CD14-positive monocyte (primary cell): ENCODE measurements around the gene RIT2. TPM values are rescaled to one million over a fixed set of nuclear protein-coding genes. Genes with fewer than 3 reads are reported as not detected.

Experiments used
- DNase-seq, 3 donors: peaks; one replicate each; pipeline ENCODE4 v3.0.0-alpha.2; 2011 to 2022
- H2AFZ ChIP-seq: 2 replicates; pipeline ENCODE4 v1.6.0; 2012; ENCODE audit warnings: mild to moderate bottlenecking, low read depth, low read length, inconsistent platforms; ENCODE audit not compliant: insufficient read depth, poor library complexity, severe bottlenecking
- H3K27ac ChIP-seq, 2 donors: 1 replicate in 1 of 2; 2 replicates in 1 of 2; pipeline ENCODE4 v1.5.1; 2012 to 2013; ENCODE audit warnings: low read length in 2 of 2, control low read depth in 1 of 2, inconsistent platforms in 1 of 2, low read depth in 1 of 2, mild to moderate bottlenecking in 1 of 2
- H3K27me3 ChIP-seq, 2 donors: one replicate each; pipeline versions ENCODE4 v1.6.0 to v1.6.1; 2011 to 2013; ENCODE audit warnings: low read length in 2 of 2; ENCODE audit not compliant: control insufficient read depth in 2 of 2, insufficient read depth in 2 of 2
- H3K36me3 ChIP-seq, 2 donors: replicated peaks in 1 of 2; 1 replicate in 1 of 2; 2 replicates in 1 of 2; pipeline versions ENCODE4 v1.5.1 to v1.6.1; 2012 to 2013; ENCODE audit warnings: low read length in 2 of 2, control low read depth in 1 of 2, inconsistent platforms in 1 of 2, mild to moderate bottlenecking in 1 of 2; ENCODE audit not compliant: insufficient read depth in 2 of 2, control insufficient read depth in 1 of 2
- H3K4me1 ChIP-seq, 2 donors: 1 replicate in 1 of 2; 2 replicates in 1 of 2; pipeline versions ENCODE4 v1.5.1 to v1.6.1; 2012 to 2013; ENCODE audit warnings: low read length in 2 of 2, control low read depth in 1 of 2, inconsistent platforms in 1 of 2, mild to moderate bottlenecking in 1 of 2, moderate library complexity in 1 of 2; ENCODE audit not compliant: insufficient read depth in 2 of 2, control insufficient read depth in 1 of 2
- H3K4me2 ChIP-seq: replicated peaks from 2 replicates; pipeline ENCODE3; 2012; ENCODE audit warnings: low read length, moderate library complexity, mild to moderate bottlenecking; ENCODE audit not compliant: poor library complexity, severe bottlenecking; ENCODE audit errors: extremely low read depth
- H3K4me3 ChIP-seq, 3 experiments: fragments of 200-600 bp in 1 of 3; sonication (generic) in 1 of 3; replicated peaks in 1 of 3; 1 replicate in 2 of 3; 2 replicates in 1 of 3; pipeline ENCODE4 v1.5.1; 2011 to 2013; ENCODE audit warnings: low read length in 3 of 3, mild to moderate bottlenecking in 3 of 3, control low read depth in 2 of 3, low read depth in 2 of 3, inconsistent platforms in 1 of 3, moderate library complexity in 1 of 3
- H3K79me2 ChIP-seq: 2 replicates; pipeline ENCODE4 v1.6.0; 2012; ENCODE audit warnings: mild to moderate bottlenecking, control low read depth, inconsistent platforms, low read length, moderate library complexity; ENCODE audit not compliant: insufficient read depth
- H3K9ac ChIP-seq: 2 replicates; pipeline ENCODE4 v1.6.0; 2017; ENCODE audit warnings: low read length, mild to moderate bottlenecking; ENCODE audit not compliant: insufficient read depth, poor library complexity, severe bottlenecking
- H3K9me3 ChIP-seq, 2 donors: replicated peaks in 1 of 2; 1 replicate in 1 of 2; 2 replicates in 1 of 2; pipeline versions ENCODE4 v1.5.1 to v1.6.1; 2012 to 2013; ENCODE audit warnings: low read length in 2 of 2, control low read depth in 1 of 2; ENCODE audit not compliant: control insufficient read depth in 1 of 2, insufficient read depth in 1 of 2
- H4K20me1 ChIP-seq: 2 replicates; pipeline ENCODE4 v1.6.0; 2012; ENCODE audit warnings: mild to moderate bottlenecking, low read length, control low read depth, moderate library complexity; ENCODE audit not compliant: insufficient read depth
- H3K27ac Mint-ChIP-seq, 7 donors: one replicate each; pipeline ENCODE4 v1.8.0; 2020; ENCODE audit warnings: mild to moderate bottlenecking in 7 of 7, mixed read lengths in 7 of 7, moderate library complexity in 6 of 7, inconsistent platforms in 2 of 7
- H3K27me3 Mint-ChIP-seq, 3 donors: one replicate each; pipeline ENCODE4 v1.8.0; 2021 to 2022; ENCODE audit warnings: low read depth in 3 of 3, mild to moderate bottlenecking in 3 of 3, mixed read lengths in 3 of 3, moderate library complexity in 3 of 3, inconsistent platforms in 1 of 3
- H3K36me3 Mint-ChIP-seq, 2 donors: one replicate each; pipeline ENCODE4 v1.8.0; 2020; ENCODE audit warnings: mixed read lengths in 2 of 2, inconsistent platforms in 1 of 2, mild to moderate bottlenecking in 1 of 2
- H3K4me1 Mint-ChIP-seq: one replicate; pipeline ENCODE4 v1.8.0; 2020; ENCODE audit warnings: mild to moderate bottlenecking, mixed read lengths
- H3K4me3 Mint-ChIP-seq, 2 donors: one replicate each; pipeline ENCODE4 v1.8.0; 2020; ENCODE audit warnings: mild to moderate bottlenecking in 2 of 2, mixed read lengths in 2 of 2, moderate library complexity in 1 of 2
- H3K9me3 Mint-ChIP-seq, 7 donors: one replicate each; pipeline ENCODE4 v1.8.0; 2020 to 2022; ENCODE audit warnings: mixed read lengths in 7 of 7, mild to moderate bottlenecking in 6 of 7, moderate library complexity in 6 of 7, inconsistent platforms in 2 of 7
- CTCF ChIP-seq: fragments of 200-600 bp; IDR thresholded peaks from one replicate; pipeline ENCODE4 v1.8.0; 2022; ENCODE audit warnings: antibody characterized with exemption, mild to moderate bottlenecking
- WGBS: methylation state at CpG from one replicate; pipeline ENCODE4 v1.1.5; 2013; ENCODE audit warnings: missing lambda C conversion rate; ENCODE audit not compliant: insufficient coverage; 5-methylcytosine and 5-hydroxymethylcytosine counted together
- intact Hi-C, 2 donors: fragments of 100-400 bp; cut with micrococcal nuclease; formaldehyde crosslinking; loops; one replicate each; pipeline versions ENCODE4 v1.15.0 to v1.15.1; 2023
- polyA plus RNA-seq, 3 donors: library from polyadenylated mRNA; depleted of rRNA in 1 of 3; unstranded in 2 of 3; stranded (reverse) in 1 of 3; fragments of 300-500 nt in 2 of 3; fragments of >200 nt in 1 of 3; fragmentation: Illumina TruSeq in 2 of 3; gene quantifications; 1 replicate in 2 of 3; 2 replicates in 1 of 3; pipeline ENCODE4 v1.2.3, GENCODE V29; 2012 to 2021

The RIT2 gene
- polyA plus RNA-seq, 3 donors, result not detected

DNA sequence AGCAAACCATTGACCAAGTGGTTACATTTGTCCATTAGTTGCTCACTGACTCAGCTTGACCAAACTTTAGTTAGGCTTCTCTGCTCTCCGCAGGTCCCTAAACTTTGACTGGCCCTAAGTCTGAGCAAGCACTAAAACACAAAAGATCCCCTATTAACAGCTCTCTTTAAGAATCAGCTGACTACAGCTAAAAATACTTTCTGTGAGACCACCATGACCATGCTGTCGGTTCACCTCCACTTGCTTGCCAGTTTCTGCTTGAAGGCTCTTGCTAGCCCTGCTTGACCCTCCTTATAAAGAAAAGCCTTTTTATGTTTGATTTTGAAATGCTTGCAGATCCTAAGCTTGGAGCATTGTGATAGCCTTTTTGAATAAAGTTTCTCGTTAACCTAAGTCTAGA is 40.4 kb upstream of the RIT2 start:
- 91% methylated on average over 1 of the region's 3 CpGs for WGBS
- intact Hi-C loops, result no loop called here
- no peaks in the 10 kb centered on the region for H3K36me3 Mint-ChIP-seq
- no peaks in the 10 kb centered on the region for H3K4me1 Mint-ChIP-seq
- H3K27ac ChIP-seq, result no peak overlapping the region
- TF ChIP-seq CTCF, result no peak
- no peak overlapping the region for H3K27ac Mint-ChIP-seq
- no peaks in the 10 kb centered on the region for H4K20me1 ChIP-seq
- no peaks in the 10 kb centered on the region for H3K27me3 ChIP-seq
- H3K36me3 ChIP-seq, result no peaks in the 10 kb centered on the region
- H3K4me2 ChIP-seq, result no peak overlapping the region
- DNase-seq, result no peak
- H3K4me3 Mint-ChIP-seq, result no peak overlapping the region
- no peak overlapping the region for H3K4me3 ChIP-seq
- peaks cover 0 to 3% (median 0%) of the 10 kb centered on the region in 7 donors for H3K9me3 Mint-ChIP-seq
- no peaks in the 10 kb centered on the region for H3K79me2 ChIP-seq
- no peaks in the 10 kb centered on the region for H3K4me1 ChIP-seq
- H3K27me3 Mint-ChIP-seq, result peaks cover 0 to 2% (median 0%) of the 10 kb centered on the region in 3 donors
- no peaks in the 10 kb centered on the region for H3K9me3 ChIP-seq
- no peak overlapping the region for H2AFZ ChIP-seq
- no peak overlapping the region for H3K9ac ChIP-seq

- no peak overlapping the region for H3K27ac Mint-ChIP-seq
- H3K9ac ChIP-seq, result no peak overlapping the region
- no peaks in the 10 kb centered on the region for H3K36me3 ChIP-seq
- no peak for DNase-seq
- H4K20me1 ChIP-seq, result no peaks in the 10 kb centered on the region
- H3K79me2 ChIP-seq, result no peaks in the 10 kb centered on the region
- intact Hi-C loops, result no loop called here
- no peaks in the 10 kb centered on the region for H3K4me1 Mint-ChIP-seq
- H3K36me3 Mint-ChIP-seq, result no peaks in the 10 kb centered on the region
- no peak overlapping the region for H3K4me3 ChIP-seq
- TF ChIP-seq CTCF, result no peak
- H3K27ac ChIP-seq, result no peak overlapping the region
- H3K4me1 ChIP-seq, result no peaks in the 10 kb centered on the region
- H3K27me3 ChIP-seq, result no peaks in the 10 kb centered on the region
- no peaks in the 10 kb centered on the region for H3K9me3 ChIP-seq
- H3K27me3 Mint-ChIP-seq, result no peaks in the 10 kb centered on the region
- no peak overlapping the region for H3K4me2 ChIP-seq
- H3K9me3 Mint-ChIP-seq, result peaks cover 0 to 7% (median 1%) of the 10 kb centered on the region in 7 donors
- no peak overlapping the region for H3K4me3 Mint-ChIP-seq
- H2AFZ ChIP-seq, result no peak overlapping the region
- whole genome bisulfite sequencing, result no CpG with 5 or more reads among the region's 2 CpGs
Measured at GRCh38 chr18:43148231-43148630, 32.7 kb upstream of the RIT2 start.
